ENCODE measurements around the gene CAPN7. TPM values are rescaled to one million over a fixed set of nuclear protein-coding genes. Genes with fewer than 3 reads are reported as not detected.

The CAPN7 gene
- total RNA-seq, 1 donor from 2014 or later = 49.4 TPM

- no peaks in the 10 kb centered on the region for H3K27me3 ChIP-seq (ENCODE audit: low read depth)
- no peak overlapping the region for H3K27ac ChIP-seq
- no peaks in the 10 kb centered on the region for H3K36me3 ChIP-seq
- no peak for TF ChIP-seq CTCF (IDR thresholded peaks at IDR 0.05)
- no peak overlapping the region for H3K4me3 ChIP-seq
- DNase-seq = no peak
- ATAC-seq = no peak
- no peaks in the 10 kb centered on the region for H3K9me3 ChIP-seq
- peaks cover 47% of the 10 kb centered on the region for H3K4me1 ChIP-seq
- intact Hi-C loops (cut with DNase I) = no loop called here
Observed at GRCh38 chr3:15276028-15276724, 70.1 kb downstream of the CAPN7 start.

- no peak for TF ChIP-seq CTCF (IDR thresholded peaks at IDR 0.05)
- peaks cover 2% of the 10 kb centered on the region for H3K36me3 ChIP-seq
- DNase-seq (no peak), ATAC-seq (no peak)
- intact Hi-C loops (cut with DNase I) = no loop called here
- peaks cover 39% of the 10 kb centered on the region for H3K4me1 ChIP-seq
- H3K9me3 ChIP-seq = no peaks in the 10 kb centered on the region
- H3K27me3 ChIP-seq (ENCODE audit: low read depth) = no peaks in the 10 kb centered on the region
- H3K27ac ChIP-seq = no peak overlapping the region
- no peak overlapping the region for H3K4me3 ChIP-seq
Observed at GRCh38 chr3:15277861-15278500, 71.9 kb downstream of the CAPN7 start.

GRCh38 chr3:15279205-15279604 lies 73.2 kb downstream of the CAPN7 start:
- no peak for TF ChIP-seq CTCF (IDR thresholded peaks at IDR 0.05)
- no peak overlapping the region for H3K4me3 ChIP-seq
- no peak for ATAC-seq
- intact Hi-C loops (cut with DNase I) = no loop called here
- peaks cover 8% of the 10 kb centered on the region for H3K36me3 ChIP-seq
- no peak for DNase-seq
- H3K9me3 ChIP-seq = no peaks in the 10 kb centered on the region
- no peak overlapping the region for H3K27ac ChIP-seq
- peaks cover 36% of the 10 kb centered on the region for H3K4me1 ChIP-seq
- H3K27me3 ChIP-seq (ENCODE audit: low read depth) = no peaks in the 10 kb centered on the region

GRCh38 chr3:15279671-15280402 lies 73.8 kb downstream of the CAPN7 start:
- Histone ChIP-seq H3K27ac (no peak overlapping the region), H3K4me3 (no peak overlapping the region), H3K4me1 (peaks cover 36% of the 10 kb centered on the region), H3K9me3 (no peaks in the 10 kb centered on the region), H3K27me3 (ENCODE audit: low read depth) (no peaks in the 10 kb centered on the region), H3K36me3 (peaks cover 8% of the 10 kb centered on the region)
- DNase-seq (no peak), ATAC-seq (no peak)
- intact Hi-C loops (cut with DNase I) = no loop called here
- TF ChIP-seq CTCF (IDR thresholded peaks at IDR 0.05) = no peak

GRCh38 chr3:15280853-15281532 lies 74.9 kb downstream of the CAPN7 start:
- ATAC-seq (peak; percentile 4 to 57), DNase-seq (no peak)
- intact Hi-C loops (cut with DNase I) = no loop called here
- no peak for TF ChIP-seq CTCF (IDR thresholded peaks at IDR 0.05)
- no peak overlapping the region for H3K4me3 ChIP-seq
- H3K36me3 ChIP-seq = peaks cover 8% of the 10 kb centered on the region
- no peaks in the 10 kb centered on the region for H3K9me3 ChIP-seq
- no peaks in the 10 kb centered on the region for H3K27me3 ChIP-seq (ENCODE audit: low read depth)
- peaks cover 35% of the 10 kb centered on the region for H3K4me1 ChIP-seq
- no peak overlapping the region for H3K27ac ChIP-seq

All from lower lobe of right lung (tissue), 2 donors.